Fibroblast of skin of left biceps (primary cell): ENCODE data around the gene PRDM16.

Experiments used
- DNase-seq, 2 experiments: peaks; one replicate each; pipeline ENCODE4 v3.0.0-alpha.2; 2013; ENCODE audit warnings: low read depth in 2 of 2

Gene PRDM16

DNA sequence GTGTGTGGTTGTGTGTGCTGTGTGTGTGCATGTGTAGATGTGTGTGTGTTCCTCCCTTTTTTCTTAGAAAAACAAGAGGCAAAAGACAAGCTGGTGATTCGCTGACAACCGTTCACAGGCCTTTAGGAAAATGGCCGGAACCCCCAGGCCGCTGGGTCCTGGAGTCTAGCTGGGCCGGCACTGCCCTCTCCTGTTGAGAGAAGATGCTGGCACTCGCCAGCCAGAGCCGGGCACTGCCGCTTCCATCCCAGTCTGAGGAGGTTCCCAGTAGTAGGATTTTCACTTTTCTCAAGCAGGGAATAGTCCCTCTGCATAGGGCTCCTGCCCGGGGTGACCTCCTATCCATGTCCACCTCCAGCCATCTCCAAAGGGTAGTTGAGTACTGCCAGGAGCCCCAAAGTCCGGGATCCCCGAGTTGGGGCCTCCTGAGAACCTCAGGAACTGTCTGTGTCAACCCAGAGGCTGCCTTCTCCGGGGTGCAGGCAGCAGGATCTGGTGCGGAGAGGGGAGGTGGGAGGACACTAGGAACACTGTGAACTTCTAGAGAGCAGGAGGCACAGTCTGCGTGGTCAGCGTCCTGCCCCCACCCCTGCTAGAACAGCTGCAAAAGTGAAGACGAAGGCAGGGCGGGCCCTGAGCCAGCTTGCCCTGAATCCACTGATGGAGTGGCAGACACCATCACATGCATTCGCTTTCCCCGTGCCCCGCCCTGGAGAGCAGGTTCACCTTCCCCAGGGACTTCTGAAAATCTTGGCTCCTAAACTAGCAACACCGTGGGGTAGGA is 341.3 kb downstream of the PRDM16 start:
- peak in 1 of 2 experiments; percentile 7 for DNase-seq

DNA sequence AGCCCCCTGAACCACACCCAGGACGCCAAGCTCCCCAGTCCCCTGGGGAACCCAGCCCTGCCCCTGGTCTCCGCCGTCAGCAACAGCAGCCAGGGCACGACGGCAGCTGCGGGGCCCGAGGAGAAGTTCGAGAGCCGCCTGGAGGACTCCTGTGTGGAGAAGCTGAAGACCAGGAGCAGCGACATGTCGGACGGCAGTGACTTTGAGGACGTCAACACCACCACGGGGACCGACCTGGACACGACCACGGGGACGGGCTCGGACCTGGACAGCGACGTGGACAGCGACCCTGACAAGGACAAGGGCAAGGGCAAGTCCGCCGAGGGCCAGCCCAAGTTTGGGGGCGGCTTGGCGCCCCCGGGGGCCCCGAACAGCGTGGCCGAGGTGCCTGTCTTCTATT is 342.8 kb downstream of the PRDM16 start:
- DNase-seq = no peak

DNA sequence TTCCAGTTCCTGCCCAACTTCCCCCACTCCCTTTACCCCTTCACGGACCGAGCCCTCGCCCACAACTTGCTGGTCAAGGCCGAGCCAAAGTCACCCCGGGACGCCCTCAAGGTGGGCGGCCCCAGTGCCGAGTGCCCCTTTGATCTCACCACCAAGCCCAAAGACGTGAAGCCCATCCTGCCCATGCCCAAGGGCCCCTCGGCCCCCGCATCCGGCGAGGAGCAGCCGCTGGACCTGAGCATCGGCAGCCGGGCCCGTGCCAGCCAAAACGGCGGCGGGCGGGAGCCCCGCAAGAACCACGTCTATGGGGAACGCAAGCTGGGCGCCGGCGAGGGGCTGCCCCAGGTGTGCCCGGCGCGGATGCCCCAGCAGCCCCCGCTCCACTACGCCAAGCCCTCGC is 343.4 kb downstream of the PRDM16 start:
- DNase-seq = no peak

DNA sequence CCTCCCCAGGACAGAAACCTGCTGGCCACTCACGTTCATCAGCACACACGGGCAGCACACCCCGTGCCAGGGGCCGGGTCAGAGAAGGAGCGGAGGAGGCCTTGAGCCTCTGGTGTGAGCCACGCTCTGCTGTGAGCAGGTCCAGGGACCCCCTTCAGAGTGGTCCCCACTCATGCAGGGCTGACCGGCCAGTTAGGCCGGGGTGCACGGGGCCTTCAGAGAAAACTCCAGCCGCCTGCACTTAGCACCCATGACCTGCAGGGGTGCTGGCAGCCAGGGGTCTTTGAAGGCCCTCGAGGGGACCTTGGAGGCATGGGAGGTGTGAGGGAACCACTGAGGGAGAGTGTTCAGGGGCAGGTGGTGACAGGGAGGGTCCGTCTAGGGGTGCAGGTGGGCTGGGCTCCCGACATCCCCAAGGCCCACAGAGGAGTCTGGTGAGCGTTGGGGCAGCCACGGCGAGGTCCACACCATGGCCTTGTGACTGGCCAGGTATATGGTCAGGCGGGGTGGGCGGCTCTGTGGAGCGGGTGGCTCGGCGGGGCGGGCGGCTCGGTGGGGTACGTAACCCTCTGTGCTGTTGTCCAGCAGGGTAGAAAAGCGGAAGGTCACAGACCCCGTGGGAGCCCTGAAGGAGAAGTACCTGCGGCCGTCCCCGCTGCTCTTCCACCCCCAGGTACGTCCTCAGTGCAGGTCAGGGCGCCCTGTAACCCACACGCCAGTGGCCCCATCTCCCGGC is 345.1 kb downstream of the PRDM16 start:
- DNase-seq = no peak

DNA sequence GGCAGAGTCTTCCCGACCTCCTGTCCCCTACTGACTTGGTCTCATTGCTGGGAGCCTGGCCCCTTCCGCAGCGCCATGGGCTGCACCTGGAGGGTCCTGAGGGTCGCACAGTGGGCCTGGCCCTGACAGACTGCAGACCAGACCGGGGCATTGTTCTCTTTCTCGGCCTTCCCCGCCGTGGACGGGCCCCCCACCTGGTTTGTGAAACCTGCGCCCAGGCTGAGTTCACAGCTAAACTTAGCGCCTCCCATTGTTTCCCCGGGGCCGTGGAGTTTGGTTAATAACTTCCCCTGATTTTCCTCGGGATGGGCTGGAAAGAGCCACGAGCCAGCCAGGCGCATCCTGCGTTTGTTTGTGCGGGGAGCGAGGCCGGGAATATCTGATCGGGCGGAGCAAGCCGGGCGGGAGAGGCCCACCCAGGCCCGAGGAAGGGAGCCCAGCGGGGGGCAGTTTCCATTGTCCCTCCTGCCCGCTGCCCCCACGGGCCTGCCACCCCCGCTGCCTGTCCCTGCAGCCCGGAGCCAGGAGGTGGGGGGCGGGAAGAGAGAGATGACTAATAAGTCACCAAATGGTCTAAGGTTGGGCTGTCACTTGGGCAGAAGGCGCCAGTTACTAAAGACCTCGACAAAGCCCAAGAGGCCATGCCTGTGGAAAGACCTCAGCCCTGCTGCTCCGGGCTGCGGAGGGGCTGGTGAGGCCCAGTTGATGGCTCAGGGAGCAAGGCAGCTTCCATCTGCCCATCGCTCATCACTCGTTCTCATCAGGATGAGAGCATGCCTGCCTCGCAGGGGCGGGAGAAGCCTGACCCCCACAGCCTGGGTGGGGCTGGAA is 346.5 kb downstream of the PRDM16 start:
- no peak for DNase-seq

DNA sequence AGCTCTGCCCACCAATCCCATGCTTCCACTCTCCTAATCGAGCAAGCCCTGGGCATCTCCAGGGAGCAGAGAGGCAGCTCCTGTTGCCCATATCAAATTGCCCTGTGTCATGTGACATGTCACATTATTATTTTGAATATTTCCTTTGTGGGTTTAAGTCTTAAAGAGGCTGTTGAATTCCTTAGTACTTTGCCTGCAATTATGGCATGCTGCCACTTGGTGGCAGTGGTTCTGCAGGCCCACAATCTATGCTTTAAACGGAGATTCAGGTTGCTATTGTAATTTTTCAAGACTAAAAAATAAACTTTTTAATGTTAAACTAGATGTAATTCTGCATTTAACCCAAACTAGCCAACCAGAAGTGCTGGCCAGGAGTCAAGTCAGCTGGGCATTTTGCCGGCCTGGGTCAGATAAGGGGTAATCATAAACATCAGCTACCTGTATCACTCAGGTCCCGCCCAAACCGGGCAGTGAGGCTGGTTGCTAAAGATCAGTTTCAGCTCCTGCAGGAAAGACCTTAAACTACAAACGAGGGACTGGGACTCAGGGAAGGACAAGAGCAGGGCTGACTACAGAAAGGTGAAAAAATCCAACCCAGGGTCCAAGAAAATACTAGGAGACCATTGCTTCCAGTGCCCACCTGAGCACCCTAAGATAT is 348.2 kb downstream of the PRDM16 start:
- no peak for DNase-seq

DNA sequence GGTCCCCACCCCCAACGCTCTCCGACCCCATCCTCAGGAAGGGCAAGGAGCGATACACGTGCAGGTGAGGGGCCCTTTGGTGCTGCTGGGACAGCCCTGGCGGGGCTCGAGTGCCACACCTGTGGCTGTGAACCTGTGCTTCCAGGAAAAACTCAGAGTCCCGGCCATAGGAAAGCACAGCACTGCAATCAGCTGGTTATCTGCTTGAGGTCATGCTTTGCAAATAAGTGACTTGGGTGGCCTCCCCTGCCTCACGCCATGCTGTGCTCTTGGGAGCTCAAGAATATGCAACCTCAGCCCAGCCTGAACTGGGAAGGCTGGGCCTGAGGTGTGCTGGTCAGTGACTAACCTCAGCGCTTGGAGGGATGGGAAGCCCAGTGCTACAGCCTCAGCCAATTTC is 348.9 kb downstream of the PRDM16 start:
- DNase-seq = no peak

DNA sequence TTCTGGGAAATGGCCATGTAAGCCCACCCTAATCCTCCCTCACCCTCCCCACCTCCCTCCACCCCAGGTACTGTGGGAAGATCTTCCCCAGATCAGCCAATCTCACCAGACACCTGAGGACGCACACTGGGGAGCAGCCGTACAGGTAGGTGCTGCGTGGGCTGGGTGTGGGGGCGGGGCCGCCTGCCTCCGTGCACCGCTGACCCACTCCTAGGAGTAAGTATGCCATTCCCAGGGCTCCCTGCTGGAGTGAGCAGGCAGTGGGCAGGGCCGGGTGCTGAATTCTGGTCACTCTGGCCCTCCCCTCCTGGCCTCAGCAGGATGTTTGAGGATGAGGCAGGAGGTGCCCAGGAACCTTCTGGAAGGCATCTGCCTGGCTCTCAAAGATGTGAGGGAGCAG is 349.6 kb downstream of the PRDM16 start:
- no peak for DNase-seq

DNA sequence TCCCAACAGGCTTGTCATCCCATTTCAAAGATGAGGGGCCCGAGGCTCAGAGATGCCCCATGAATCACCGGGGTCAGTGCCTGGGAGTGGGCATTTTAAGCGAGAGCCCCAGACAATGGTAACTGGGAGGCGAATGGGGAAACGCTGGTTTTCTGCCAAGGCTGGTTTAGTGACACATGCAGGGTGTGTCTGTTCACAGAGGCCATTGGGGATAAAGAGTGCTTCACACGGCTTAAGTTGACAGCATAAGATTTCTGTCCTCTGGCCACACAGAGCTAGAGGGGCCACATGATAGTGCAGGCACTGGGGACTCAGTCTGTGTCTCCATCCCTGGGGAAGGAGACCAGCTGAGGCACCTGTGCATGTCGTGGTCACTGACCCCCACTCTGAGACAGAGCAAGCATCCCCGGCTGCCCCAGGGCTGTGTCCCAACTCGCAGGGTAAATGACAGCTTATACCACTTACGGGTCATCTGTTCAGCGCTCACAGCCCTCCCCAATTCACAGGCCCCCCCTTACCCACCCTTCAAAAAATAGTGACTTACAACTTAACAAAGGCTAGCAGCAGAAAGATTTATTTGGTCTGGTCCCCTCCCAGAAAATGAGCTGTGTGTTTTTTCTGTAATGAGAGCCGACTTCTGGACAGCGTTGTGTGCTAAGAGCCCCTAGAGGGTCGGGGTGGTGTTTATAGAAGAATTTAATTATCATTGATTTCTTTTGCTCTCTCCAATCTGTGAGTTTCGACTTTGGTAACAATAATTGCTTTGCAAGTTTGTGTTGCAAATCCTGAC is 350.6 kb downstream of the PRDM16 start:
- DNase-seq = no peak

DNA sequence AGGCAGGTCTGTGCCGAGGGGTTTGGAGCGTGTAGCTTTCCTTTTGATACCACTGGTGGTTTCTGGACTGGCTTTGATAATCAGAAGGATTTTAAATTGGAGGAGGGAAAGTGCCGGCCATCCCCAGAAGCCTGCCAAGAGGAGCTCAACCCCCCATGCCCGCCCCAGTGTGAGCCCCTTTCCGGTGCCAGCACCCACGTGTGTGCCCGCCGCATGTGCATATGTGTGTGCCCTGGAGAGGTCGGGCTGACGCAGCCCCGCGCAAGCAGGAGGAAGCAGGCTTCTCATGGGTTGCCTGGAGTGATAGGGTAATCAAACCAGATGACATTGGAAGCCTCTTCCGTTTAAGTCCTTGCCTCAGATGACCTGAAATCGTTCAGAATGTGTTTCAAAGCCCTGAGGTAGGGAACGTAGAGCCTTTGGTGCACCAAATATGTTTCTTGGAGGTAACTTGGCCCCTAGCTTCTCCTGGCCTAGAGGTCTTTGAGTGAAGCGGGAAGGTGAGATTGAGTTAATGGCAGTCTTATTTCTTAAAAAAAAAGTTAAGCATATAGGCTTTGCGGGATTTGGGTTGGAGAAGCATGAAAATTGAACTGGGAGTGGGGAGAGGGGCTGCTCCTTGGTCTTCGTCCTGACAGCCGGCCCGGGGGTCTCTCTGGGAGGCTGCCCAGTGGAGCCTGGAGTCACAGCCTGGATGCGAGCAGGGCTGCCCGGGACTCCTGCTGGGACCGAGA is 351.4 kb downstream of the PRDM16 start:
- DNase-seq = no peak

DNA sequence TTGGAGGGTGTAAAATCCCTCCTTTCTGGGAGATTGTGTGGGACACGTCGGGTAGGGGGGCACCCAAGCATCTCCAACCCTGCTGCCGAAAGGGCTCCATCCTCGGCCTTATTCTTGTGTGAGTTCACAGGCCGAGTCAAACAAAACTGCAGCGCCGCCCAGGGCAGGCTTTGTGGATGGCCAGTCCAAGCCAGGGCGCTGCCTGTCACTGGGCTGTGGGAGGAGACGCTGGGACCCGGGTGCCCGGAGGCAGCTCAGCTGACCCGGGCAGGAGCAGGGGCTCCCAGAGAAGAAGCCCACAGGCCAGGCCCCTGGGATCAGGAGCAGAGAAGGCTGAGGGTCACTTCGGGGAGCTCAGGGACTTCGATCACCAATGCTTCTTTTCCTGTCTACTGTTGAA is 353.6 kb downstream of the PRDM16 start:
- DNase-seq = no peak

DNA sequence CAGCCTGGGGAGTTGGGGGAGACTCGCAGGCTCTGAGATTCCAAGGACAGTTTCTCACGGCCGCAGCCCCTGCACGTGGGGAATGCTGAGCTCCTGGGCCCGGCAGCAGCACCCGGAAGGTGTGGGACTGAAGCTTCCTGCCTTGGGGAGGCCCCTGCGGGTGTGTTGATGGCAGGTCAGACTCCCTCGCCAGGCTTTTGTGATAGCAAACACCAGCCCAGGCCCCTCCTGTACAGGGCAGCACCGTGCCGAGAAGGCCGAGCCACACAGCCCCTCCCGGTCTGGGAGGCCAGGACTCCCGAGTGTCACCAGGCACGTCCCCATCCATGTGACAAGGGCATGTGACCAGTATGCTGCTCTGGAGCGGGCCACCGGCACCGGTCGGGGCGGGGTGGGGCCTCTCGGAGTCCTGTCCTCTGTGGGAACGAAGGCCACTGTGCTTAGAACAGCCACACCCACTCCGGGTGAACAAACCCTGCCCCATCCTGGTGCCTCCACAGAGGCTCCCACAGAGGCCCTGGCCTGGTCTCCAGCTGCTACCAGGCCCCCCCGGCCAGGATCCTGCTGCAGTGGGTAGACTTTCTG is 354.3 kb downstream of the PRDM16 start:
- no peak for DNase-seq

DNA sequence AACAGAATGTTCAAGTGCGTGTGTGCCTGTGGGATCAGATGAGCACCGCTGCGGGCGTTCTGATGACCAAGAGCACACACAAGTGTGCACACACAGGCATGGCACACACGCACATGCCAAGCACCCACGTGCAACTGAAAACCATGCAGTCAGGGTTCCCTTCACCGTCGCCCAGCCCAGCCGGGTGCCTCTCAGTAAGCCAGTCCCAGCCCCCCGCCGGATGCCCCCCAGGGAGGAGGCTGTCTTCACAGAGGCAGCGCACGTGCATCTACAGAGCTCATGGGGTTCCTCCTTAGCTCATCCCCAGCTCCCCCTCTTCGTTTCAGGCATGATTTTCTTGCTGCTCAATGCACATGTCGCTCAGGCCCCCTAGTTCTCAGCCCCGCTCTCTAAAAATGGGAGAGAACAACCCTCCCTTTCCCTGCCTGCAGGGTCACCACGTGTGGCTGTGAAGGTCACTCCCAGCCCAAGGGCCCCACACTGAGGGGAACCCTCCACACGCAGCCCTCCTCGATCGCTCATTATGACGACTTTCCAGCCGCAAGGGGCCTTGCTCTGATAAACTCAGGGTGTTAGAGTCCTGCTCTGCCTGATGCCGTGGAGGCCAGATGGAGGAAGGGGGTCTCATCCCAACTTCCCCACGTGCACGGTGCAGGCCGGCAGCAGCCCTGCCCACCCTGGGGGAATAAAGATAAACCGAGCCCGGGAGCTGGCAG is 355.1 kb downstream of the PRDM16 start:
- DNase-seq = no peak

DNA sequence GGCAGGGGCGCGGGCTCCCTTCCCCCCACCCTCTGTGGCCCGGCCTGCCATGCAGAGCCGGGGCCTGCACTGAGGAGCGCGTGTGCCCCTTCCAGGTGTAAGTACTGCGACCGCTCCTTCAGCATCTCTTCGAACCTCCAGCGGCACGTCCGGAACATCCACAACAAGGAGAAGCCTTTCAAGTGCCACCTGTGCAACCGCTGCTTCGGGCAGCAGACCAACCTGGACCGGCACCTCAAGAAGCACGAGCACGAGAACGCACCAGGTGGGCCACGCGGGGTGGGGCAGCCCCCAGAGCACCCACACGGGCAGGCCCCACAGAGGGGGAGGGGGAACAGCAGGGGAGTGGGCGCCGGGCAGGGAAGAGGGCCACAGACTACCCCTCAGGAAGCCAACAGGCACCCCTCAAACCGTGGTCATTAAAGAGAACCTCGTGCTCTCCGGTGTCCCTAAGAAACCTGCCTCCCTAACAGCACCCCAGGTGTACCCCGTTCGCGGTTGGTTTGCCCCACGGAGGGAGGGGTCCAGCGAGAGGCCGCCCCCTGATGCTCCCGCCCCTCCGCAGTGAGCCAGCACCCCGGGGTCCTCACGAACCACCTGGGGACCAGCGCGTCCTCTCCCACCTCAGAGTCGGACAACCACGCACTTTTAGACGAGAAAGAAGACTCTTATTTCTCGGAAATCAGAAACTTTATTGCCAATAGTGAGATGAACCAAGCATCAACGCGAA is 356.6 kb downstream of the PRDM16 start:
- no peak for DNase-seq

DNA sequence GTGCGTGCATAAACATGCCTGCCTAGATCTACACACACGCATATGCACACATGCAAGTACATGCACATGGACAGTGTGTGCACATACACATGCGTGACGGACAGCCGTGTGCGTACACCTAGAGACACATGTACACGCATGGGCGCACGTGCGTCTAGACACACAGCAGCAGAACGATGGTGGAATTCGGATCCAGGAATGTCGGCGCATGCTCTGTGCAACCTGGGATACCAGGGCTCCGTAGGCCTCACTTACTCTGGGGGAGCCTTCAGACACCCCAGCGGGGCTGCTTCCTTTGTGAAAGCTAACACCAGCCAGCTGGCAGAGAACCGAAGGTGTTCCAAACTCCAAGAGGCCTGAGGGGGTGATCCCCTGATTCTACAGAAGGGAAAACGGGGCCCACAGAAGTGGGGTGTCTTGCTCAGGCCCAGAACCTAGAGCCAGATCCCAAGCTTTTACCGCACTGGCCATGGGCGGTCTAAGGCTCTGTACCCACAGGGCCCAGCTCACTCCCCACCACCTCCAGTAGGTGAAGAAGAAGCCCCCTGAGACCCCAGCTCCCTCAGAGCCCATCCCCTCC is 358.0 kb downstream of the PRDM16 start:
- no peak for DNase-seq

DNA sequence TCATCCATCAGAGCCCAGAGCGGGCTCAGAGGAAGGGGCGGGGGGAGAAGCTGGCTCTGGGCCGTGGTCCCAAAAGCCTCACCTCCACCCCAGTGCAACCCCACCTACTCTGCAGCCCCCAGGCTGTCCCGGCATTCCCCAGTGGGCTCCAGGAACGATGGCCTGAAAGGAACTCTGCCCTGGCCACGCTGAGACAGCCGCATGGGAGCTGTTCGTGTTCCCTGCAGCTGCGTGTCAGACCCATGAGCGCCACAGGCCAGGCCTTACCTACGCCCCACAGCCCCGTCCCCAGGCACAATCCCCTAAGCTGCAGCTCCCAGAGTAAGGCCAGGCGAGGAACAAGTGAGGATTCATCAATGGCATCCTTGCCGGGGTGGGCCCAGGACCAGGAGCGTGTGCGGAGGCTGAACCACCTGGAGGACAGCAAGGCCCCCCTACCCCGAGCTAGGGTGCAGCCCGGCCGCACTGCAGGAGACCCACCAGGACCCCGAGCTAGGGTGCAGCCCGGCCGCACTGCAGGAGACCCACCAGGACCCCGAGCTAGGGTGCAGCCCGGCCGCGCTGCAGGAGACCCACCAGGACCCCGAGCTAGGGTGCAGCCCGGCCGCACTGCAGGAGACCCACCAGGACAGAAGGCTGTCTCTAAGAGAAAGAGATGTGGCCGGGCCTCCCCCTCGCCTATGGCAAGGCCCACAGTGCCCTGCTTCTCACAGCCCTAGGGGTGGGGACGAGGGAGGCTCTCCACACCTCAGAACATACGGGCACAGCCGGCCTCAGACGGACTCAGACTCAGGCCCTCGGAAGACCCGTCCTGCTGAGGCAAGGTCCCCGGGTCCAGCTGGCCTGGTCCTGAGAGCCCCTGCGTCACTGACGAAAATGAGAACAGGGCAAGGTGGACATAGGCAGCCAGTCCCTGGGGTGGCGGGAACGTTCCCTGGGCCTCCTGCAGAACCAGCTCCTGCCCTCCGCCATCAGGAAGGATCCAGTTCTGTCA is 359.0 kb downstream of the PRDM16 start:
- DNase-seq = no peak

DNA sequence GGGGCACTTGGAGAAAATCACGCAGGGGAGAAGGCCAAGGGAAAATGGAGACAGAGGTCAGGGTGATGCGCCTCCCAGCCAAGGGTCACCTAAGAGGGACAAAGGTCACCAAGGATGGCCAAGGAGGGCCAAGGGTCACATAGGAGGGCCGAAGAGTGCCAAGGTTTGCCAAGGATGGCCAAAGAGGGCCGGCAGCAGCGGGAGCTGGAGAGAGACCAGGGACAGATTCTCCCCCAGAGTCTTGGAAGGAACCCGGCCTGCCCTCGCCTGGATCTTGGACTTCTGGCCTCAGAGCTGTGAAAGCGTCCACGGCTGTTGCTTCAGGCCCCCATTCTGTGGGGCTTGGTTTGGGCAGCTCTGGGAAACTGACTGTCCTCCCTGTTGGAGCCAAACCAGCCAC is 359.9 kb downstream of the PRDM16 start:
- no peak for DNase-seq
